ENCODE results near the gene SPCS3.

SPCS3 gene

GRCh38 chr4:176291748-176292147 is 28.0 kb upstream of the SPCS3 start:
- TF ChIP-seq FOXP2 (optimal IDR thresholded peaks at IDR 0.05; ENCODE audit: borderline replicate concordance, extremely low read depth, extremely low read length, insufficient read depth) (no peak), POLR2AphosphoS5 (IDR thresholded peaks at IDR 0.05; ENCODE audit: low read depth, low read length) (no peak), REST (IDR thresholded peaks at IDR 0.05; ENCODE audit: insufficient read depth in 1 of 2, low read depth in 2 of 2, low read length in 2 of 2) (no peak), TAF1 (IDR thresholded peaks at IDR 0.05; ENCODE audit: borderline replicate concordance, insufficient read depth, low read length) (no peak), SIN3A (IDR thresholded peaks at IDR 0.05; ENCODE audit: borderline replicate concordance, insufficient read depth, low read length) (no peak)

- no peak for TF ChIP-seq TAF1 (IDR thresholded peaks at IDR 0.05; ENCODE audit: borderline replicate concordance, insufficient read depth, low read length)
These were observed 26.8 kb upstream of the SPCS3 start for GRCh38 chr4:176292920-176293319.

- no peak for TF ChIP-seq REST (IDR thresholded peaks at IDR 0.05; ENCODE audit: insufficient read depth in 1 of 2, low read depth in 2 of 2, low read length in 2 of 2)
- TF ChIP-seq FOXP2 (optimal IDR thresholded peaks at IDR 0.05; ENCODE audit: borderline replicate concordance, extremely low read depth, extremely low read length, insufficient read depth), result no peak
- TF ChIP-seq TAF1 (IDR thresholded peaks at IDR 0.05; ENCODE audit: borderline replicate concordance, insufficient read depth, low read length), result no peak
- no peak for TF ChIP-seq POLR2AphosphoS5 (IDR thresholded peaks at IDR 0.05; ENCODE audit: low read depth, low read length)
- no peak for TF ChIP-seq SIN3A (IDR thresholded peaks at IDR 0.05; ENCODE audit: borderline replicate concordance, insufficient read depth, low read length)
These were observed 26.1 kb upstream of the SPCS3 start for GRCh38 chr4:176293660-176294059.

GRCh38 chr4:176298664-176299063 is 21.1 kb upstream of the SPCS3 start:
- TF ChIP-seq POLR2AphosphoS5 (IDR thresholded peaks at IDR 0.05; ENCODE audit: low read depth, low read length) (no peak), SIN3A (IDR thresholded peaks at IDR 0.05; ENCODE audit: borderline replicate concordance, insufficient read depth, low read length) (no peak), FOXP2 (optimal IDR thresholded peaks at IDR 0.05; ENCODE audit: borderline replicate concordance, extremely low read depth, extremely low read length, insufficient read depth) (no peak), TAF1 (IDR thresholded peaks at IDR 0.05; ENCODE audit: borderline replicate concordance, insufficient read depth, low read length) (no peak), REST (IDR thresholded peaks at IDR 0.05; ENCODE audit: insufficient read depth in 1 of 2, low read depth in 2 of 2, low read length in 2 of 2) (no peak)

- TF ChIP-seq POLR2AphosphoS5 (IDR thresholded peaks at IDR 0.05; ENCODE audit: low read depth, low read length) (no peak), TAF1 (IDR thresholded peaks at IDR 0.05; ENCODE audit: borderline replicate concordance, insufficient read depth, low read length) (no peak), SIN3A (IDR thresholded peaks at IDR 0.05; ENCODE audit: borderline replicate concordance, insufficient read depth, low read length) (no peak), REST (IDR thresholded peaks at IDR 0.05; ENCODE audit: insufficient read depth in 1 of 2, low read depth in 2 of 2, low read length in 2 of 2) (no peak), FOXP2 (optimal IDR thresholded peaks at IDR 0.05; ENCODE audit: borderline replicate concordance, extremely low read depth, extremely low read length, insufficient read depth) (no peak)
These were observed 19.7 kb upstream of the SPCS3 start for GRCh38 chr4:176300036-176300435.
